Measurements from ENCODE around the gene WDR81. TPM values are rescaled to one million over a fixed set of nuclear protein-coding genes. Genes with fewer than 3 reads are reported as not detected.
A peak's percentile ranks its signal among the peaks of the same experiment; 100 is the strongest.

The WDR81 gene
- total and polyA plus RNA-seq, 10 of the 15 experiments (the other 5 are each of a cell fraction or from before 2014, with no cell fraction given) = 0.13 to 22.4 (median 7.3) TPM; not detected in 1

GRCh38 chr17:1709971-1710806 is 14.3 kb upstream of the WDR81 start, which contains the start of gene TLCD2:
Gene TLCD2, minus strand, starts transcription at chr17:1710377. Its CDS starts 135 bp downstream, at chr17:1710242.
- H3K4me3 ChIP-seq = peak within 1 kb of the TSS; percentile 63; the same call in 1 of the 2 replicates
- H3K9ac ChIP-seq (ENCODE audit: control insufficient read depth, insufficient read depth, low read length) = peak within 1 kb of the TSS; percentile 51
- H3K79me2 ChIP-seq (ENCODE audit: control insufficient read depth, insufficient read depth, low read length) = no peaks in the 10 kb centered on the region
- ChIA-PET SMC1A (ENCODE audit: uncharacterized antibody, unreplicated experiment) (no interaction called here), CTCF (no interaction called here), POLR2A (no interaction called here), RAD21 (ENCODE audit: unreplicated experiment) (no interaction called here)
- H2AFZ ChIP-seq (ENCODE audit: control insufficient read depth, low read depth, low read length) = peak within 1 kb of the TSS; percentile 60
- no peaks in the 10 kb centered on the region for H4K20me1 ChIP-seq (ENCODE audit: control insufficient read depth, insufficient read depth)
- no peak for FAIRE-seq
- H3K36me3 ChIP-seq (ENCODE audit: control insufficient read depth in 2 of 2, insufficient read depth in 2 of 2, low read length in 1 of 2) = peaks cover 0 to 7% of the 10 kb centered on the region in 2 experiments; a peak in 2 of 4 replicates
- intact Hi-C loops (cut with micrococcal nuclease; ENCODE audit: unreplicated experiment) (no loop called here), in situ Hi-C loops (cut with MboI) (no loop called here)
- peak within 1 kb of the TSS; percentile 82 for H3K4me2 ChIP-seq (ENCODE audit: control insufficient read depth, insufficient read depth)
- no peak within 1 kb of the TSS for H3K27ac ChIP-seq (ENCODE audit: control insufficient read depth, insufficient read depth)
- H3K27me3 ChIP-seq (replicated peaks in 1 of 2; ENCODE audit: control insufficient read depth in 2 of 2, insufficient read depth in 2 of 2, low read length in 1 of 2) = peaks cover 0 to 5% of the 10 kb centered on the region in 2 experiments; a peak in 2 of 4 replicates
- WGBS (ENCODE audit: insufficient coverage, insufficient replicate concordance, low lambda C conversion rate, missing lambda C conversion rate) = 8% methylated on average over 66 of the region's 83 CpGs
- H3K9me3 ChIP-seq (replicated peaks; ENCODE audit: control insufficient read depth, insufficient read depth, low read length) = no peaks in the 10 kb centered on the region
- ATAC-seq = peak; percentile 27
- no TSS peak for BruUV-seq (replicated peaks)
- H3K4me1 ChIP-seq (ENCODE audit: control insufficient read depth, insufficient read depth, low read length) = peaks cover 9% of the 10 kb centered on the region
- DNase-seq (ENCODE audit: low read depth, low spot score) = no peak
- TF ChIP-seq KDM1A (IDR thresholded peaks at IDR 0.05; ENCODE audit: borderline replicate concordance) = no peak
- peak; percentile 63 for TF ChIP-seq IKZF1 (conservative IDR thresholded peaks at IDR 0.05)
- TF ChIP-seq TARDBP (IDR thresholded peaks at IDR 0.05; ENCODE audit: borderline replicate concordance) = no peak
- peak; percentile 20; the same call in 1 of the 2 replicates for TF ChIP-seq BACH1 (IDR thresholded peaks at IDR 0.05; ENCODE audit: borderline replicate concordance)
- no peak for TF ChIP-seq CBX3 (IDR thresholded peaks at IDR 0.05; ENCODE audit: borderline replicate concordance, low read depth)
- TF ChIP-seq SP1 (IDR thresholded peaks at IDR 0.05; ENCODE audit: low read depth, low read length) = no peak
- no peak for TF ChIP-seq SIN3A (IDR thresholded peaks at IDR 0.05; ENCODE audit: low read depth, low read length)
- TF ChIP-seq SUZ12 (IDR thresholded peaks at IDR 0.05; ENCODE audit: unreplicated experiment) = peak; percentile 73
- TF ChIP-seq STAT3 (IDR thresholded peaks at IDR 0.05; ENCODE audit: low read depth, low read length) = no peak
- TF ChIP-seq HDGF (IDR thresholded peaks at IDR 0.05) = no peak
- TF ChIP-seq CHD4 (IDR thresholded peaks at IDR 0.05) = no peak
- TF ChIP-seq ZNF274 (IDR thresholded peaks at IDR 0.05; ENCODE audit: insufficient read depth, insufficient read length) = no peak
- 0 out of 2 replicates have a peak, but pooled peaks have one; percentile 11 for TF ChIP-seq PAX5 (IDR thresholded peaks at IDR 0.05; ENCODE audit: borderline replicate concordance, low read depth, low read length)
- TF ChIP-seq NFXL1 (IDR thresholded peaks at IDR 0.05; ENCODE audit: borderline replicate concordance) = no peak
- TF ChIP-seq BCL3 (IDR thresholded peaks at IDR 0.05; ENCODE audit: borderline replicate concordance, insufficient read depth, low read depth, low read length, poor library complexity, severe bottlenecking) = no peak
- TF ChIP-seq YY1 (IDR thresholded peaks at IDR 0.05; ENCODE audit: low read depth, low read length) = no peak
- no peak for TF ChIP-seq HCFC1 (IDR thresholded peaks at IDR 0.05; ENCODE audit: low read length)
- no peak for TF ChIP-seq NKRF (conservative IDR thresholded peaks at IDR 0.05)
- no peak; the same call in 1 of the 2 replicates for TF ChIP-seq GATAD2B (conservative IDR thresholded peaks at IDR 0.05; ENCODE audit: low read depth)
- peak; percentile 55 for TF ChIP-seq POLR2A (IDR thresholded peaks at IDR 0.05; ENCODE audit: low read depth, low read length)
- TF ChIP-seq USF1 (IDR thresholded peaks at IDR 0.05; ENCODE audit: borderline replicate concordance, extremely low read length, insufficient read depth, low read depth, low read length) = no peak
- TF ChIP-seq ZZZ3 (IDR thresholded peaks at IDR 0.05; ENCODE audit: control insufficient read depth, insufficient read length, low read depth) = no peak

Measured in GM12878 (cell line).